Mesendoderm (in vitro differentiated cells): ENCODE results near the gene CHCHD3.

Experiments used
- DNase-seq: peaks from one replicate; pipeline ENCODE4 v3.0.0; 2013
- H2AK5ac ChIP-seq: 2 replicates; pipeline ENCODE4 v1.6.1; 2013; ENCODE audit warnings: low read length, inconsistent platforms
- H2BK120ac ChIP-seq: 2 replicates; pipeline ENCODE4 v1.6.1; 2013; ENCODE audit warnings: low read depth, mild to moderate bottlenecking, low read length, moderate library complexity, mixed read lengths
- H2BK15ac ChIP-seq: replicated peaks from 2 replicates; pipeline ENCODE4 v1.6.1; 2013; ENCODE audit warnings: low read depth, mild to moderate bottlenecking, moderate library complexity
- H2BK5ac ChIP-seq: 2 replicates; pipeline ENCODE4 v1.6.1; 2013; ENCODE audit warnings: low read length, inconsistent platforms
- H3K18ac ChIP-seq: 2 replicates; pipeline ENCODE4 v1.6.1; 2013; ENCODE audit warnings: mild to moderate bottlenecking, low read length, mixed read lengths
- H3K23ac ChIP-seq: one replicate; pipeline ENCODE4 v1.6.1; 2013; ENCODE audit warnings: low read length
- H3K27ac ChIP-seq: 2 replicates; pipeline ENCODE4 v1.5.1; 2013; ENCODE audit warnings: low read depth, mild to moderate bottlenecking, inconsistent platforms, low read length, moderate library complexity
- H3K27me3 ChIP-seq: 2 replicates; pipeline ENCODE4 v1.6.1; 2013; ENCODE audit warnings: low read length, control low read depth, mild to moderate bottlenecking, inconsistent platforms; ENCODE audit not compliant: insufficient read depth, poor library complexity
- H3K36me3 ChIP-seq: 2 replicates; pipeline ENCODE4 v1.6.1; 2013; ENCODE audit warnings: low read length, inconsistent platforms; ENCODE audit not compliant: control insufficient read depth, insufficient read depth
- H3K4ac ChIP-seq: one replicate; pipeline ENCODE4 v1.6.1; 2013; ENCODE audit warnings: low read depth, mild to moderate bottlenecking, low read length, moderate library complexity
- H3K4me1 ChIP-seq: 2 replicates; pipeline ENCODE4 v1.6.1; 2013; ENCODE audit warnings: low read depth, low read length, inconsistent platforms; ENCODE audit not compliant: control insufficient read depth
- H3K4me2 ChIP-seq: 2 replicates; pipeline ENCODE4 v1.6.1; 2013; ENCODE audit warnings: low read length
- H3K4me3 ChIP-seq: 2 replicates; pipeline ENCODE4 v1.5.1; 2013; ENCODE audit warnings: mild to moderate bottlenecking, low read length
- H3K56ac ChIP-seq: one replicate; pipeline ENCODE4 v1.6.1; 2013; ENCODE audit warnings: low read length
- H3K79me1 ChIP-seq: 2 replicates; pipeline ENCODE4 v1.6.1; 2013; ENCODE audit warnings: low read length, inconsistent platforms
- H3K79me2 ChIP-seq: 2 replicates; pipeline ENCODE4 v1.6.1; 2013; ENCODE audit warnings: mild to moderate bottlenecking, low read length; ENCODE audit not compliant: control insufficient read depth, insufficient read depth
- H3K9ac ChIP-seq: 2 replicates; pipeline ENCODE4 v1.6.1; 2013; ENCODE audit warnings: low read length, inconsistent platforms
- H4K5ac ChIP-seq: one replicate; pipeline ENCODE4 v1.6.1; 2013; ENCODE audit warnings: low read length
- H4K8ac ChIP-seq: one replicate; pipeline ENCODE4 v1.6.1; 2013; ENCODE audit warnings: low read depth, mild to moderate bottlenecking, control low read depth, low read length, moderate library complexity
- WGBS: extraction: QIAGEN DNeasy Blood & Tissue Kit; methylation state at CpG from one replicate; pipeline ENCODE4 v1.1.7; 2013; ENCODE audit warnings: low lambda C conversion rate, missing lambda C conversion rate; ENCODE audit not compliant: insufficient coverage; ENCODE audit errors: extremely low coverage; 5-methylcytosine and 5-hydroxymethylcytosine counted together

Gene CHCHD3

GRCh38 chr7:132767378-132767777 is 314.5 kb downstream of the CHCHD3 start:
- H3K4me3 ChIP-seq = no peak overlapping the region
- no CpG with 5 or more reads among the region's 5 CpGs for WGBS

GRCh38 chr7:132766660-132767059 is 315.2 kb downstream of the CHCHD3 start:
- no peak overlapping the region for H2BK120ac ChIP-seq
- no peak for DNase-seq
- H3K9ac ChIP-seq = no peak overlapping the region
- no peaks in the 10 kb centered on the region for H3K4me1 ChIP-seq
- H2BK5ac ChIP-seq = no peak overlapping the region
- no peaks in the 10 kb centered on the region for H3K79me1 ChIP-seq
- no peak overlapping the region for H3K4me2 ChIP-seq
- H2BK15ac ChIP-seq = no peak overlapping the region
- no peaks in the 10 kb centered on the region for H3K27me3 ChIP-seq
- H3K36me3 ChIP-seq = no peaks in the 10 kb centered on the region
- H3K56ac ChIP-seq = no peak overlapping the region
- H4K8ac ChIP-seq = no peak overlapping the region
- no peak overlapping the region for H3K23ac ChIP-seq
- H3K4me3 ChIP-seq = no peak overlapping the region
- no peaks in the 10 kb centered on the region for H3K79me2 ChIP-seq
- H3K4ac ChIP-seq = no peak overlapping the region
- H2AK5ac ChIP-seq = no peak overlapping the region
- WGBS = no CpG with 5 or more reads among the region's 1 CpG
- no peak overlapping the region for H3K27ac ChIP-seq
- no peak overlapping the region for H3K18ac ChIP-seq
- H4K5ac ChIP-seq = no peak overlapping the region

More at GRCh38 chr7:132767378-132767777, 314.5 kb downstream of the CHCHD3 start:
- H3K36me3 ChIP-seq = no peaks in the 10 kb centered on the region
- H2BK5ac ChIP-seq = no peak overlapping the region
- DNase-seq = no peak
- no peak overlapping the region for H3K27ac ChIP-seq
- H3K56ac ChIP-seq = no peak overlapping the region
- H2AK5ac ChIP-seq = no peak overlapping the region
- no peak overlapping the region for H2BK15ac ChIP-seq
- H3K23ac ChIP-seq = no peak overlapping the region
- no peak overlapping the region for H3K9ac ChIP-seq
- no peaks in the 10 kb centered on the region for H3K79me1 ChIP-seq
- no peak overlapping the region for H4K5ac ChIP-seq
- H3K27me3 ChIP-seq = no peaks in the 10 kb centered on the region
- H4K8ac ChIP-seq = no peak overlapping the region
- no peaks in the 10 kb centered on the region for H3K4me1 ChIP-seq
- no peak overlapping the region for H3K4me2 ChIP-seq
- H3K79me2 ChIP-seq = no peaks in the 10 kb centered on the region
- H3K4ac ChIP-seq = no peak overlapping the region
- H2BK120ac ChIP-seq = no peak overlapping the region
- H3K18ac ChIP-seq = no peak overlapping the region

- H2AK5ac ChIP-seq = no peak overlapping the region
- H3K79me1 ChIP-seq = no peaks in the 10 kb centered on the region
- no peak overlapping the region for H3K27ac ChIP-seq
- no peak overlapping the region for H3K18ac ChIP-seq
- no peak overlapping the region for H4K5ac ChIP-seq
- no peak overlapping the region for H3K56ac ChIP-seq
- H3K4me3 ChIP-seq = no peak overlapping the region
- H3K27me3 ChIP-seq = no peaks in the 10 kb centered on the region
- no CpG with 5 or more reads among the region's 11 CpGs for WGBS
- H3K4ac ChIP-seq = no peak overlapping the region
- no peak overlapping the region for H2BK120ac ChIP-seq
- no peaks in the 10 kb centered on the region for H3K4me1 ChIP-seq
- no peaks in the 10 kb centered on the region for H3K36me3 ChIP-seq
- no peak for DNase-seq
- H2BK5ac ChIP-seq = no peak overlapping the region
- H3K79me2 ChIP-seq = no peaks in the 10 kb centered on the region
- no peak overlapping the region for H2BK15ac ChIP-seq
- no peak overlapping the region for H3K23ac ChIP-seq
- H3K9ac ChIP-seq = no peak overlapping the region
- no peak overlapping the region for H3K4me2 ChIP-seq
- no peak overlapping the region for H4K8ac ChIP-seq
Observed at GRCh38 chr7:132765861-132766260, 316.0 kb downstream of the CHCHD3 start.

GRCh38 chr7:132764762-132765161 is 317.1 kb downstream of the CHCHD3 start:
- Histone ChIP-seq H2BK15ac (no peak overlapping the region), H3K56ac (no peak overlapping the region), H3K9ac (no peak overlapping the region), H4K8ac (no peak overlapping the region), H3K4ac (no peak overlapping the region), H4K5ac (no peak overlapping the region), H2BK120ac (no peak overlapping the region), H3K79me1 (no peaks in the 10 kb centered on the region), H3K79me2 (no peaks in the 10 kb centered on the region), H3K23ac (no peak overlapping the region), H3K4me3 (no peak overlapping the region), H2AK5ac (no peak overlapping the region), H3K27ac (no peak overlapping the region), H3K4me1 (no peaks in the 10 kb centered on the region), H3K18ac (no peak overlapping the region), H2BK5ac (no peak overlapping the region), H3K4me2 (no peak overlapping the region), H3K27me3 (no peaks in the 10 kb centered on the region), H3K36me3 (no peaks in the 10 kb centered on the region)
- DNase-seq = no peak
- no CpG with 5 or more reads among the region's 5 CpGs for WGBS

- Histone ChIP-seq H3K27me3 (no peaks in the 10 kb centered on the region), H4K8ac (no peak overlapping the region), H3K79me2 (no peaks in the 10 kb centered on the region), H2BK5ac (no peak overlapping the region), H3K27ac (no peak overlapping the region), H3K9ac (no peak overlapping the region), H3K56ac (no peak overlapping the region), H4K5ac (no peak overlapping the region), H2BK120ac (no peak overlapping the region), H3K36me3 (no peaks in the 10 kb centered on the region), H3K79me1 (no peaks in the 10 kb centered on the region), H2BK15ac (no peak overlapping the region), H3K18ac (no peak overlapping the region), H3K4ac (no peak overlapping the region), H3K4me2 (no peak overlapping the region), H3K23ac (no peak overlapping the region), H3K4me1 (no peaks in the 10 kb centered on the region), H2AK5ac (no peak overlapping the region), H3K4me3 (no peak overlapping the region)
- peak; percentile 57 for DNase-seq
- no CpG with 5 or more reads among the region's 7 CpGs for WGBS
Observed at GRCh38 chr7:132760866-132761265, 321.0 kb downstream of the CHCHD3 start.

GRCh38 chr7:132760244-132760623 is 321.7 kb downstream of the CHCHD3 start:
- Histone ChIP-seq H4K8ac (no peak overlapping the region), H3K27me3 (no peaks in the 10 kb centered on the region), H3K56ac (no peak overlapping the region), H3K79me2 (no peaks in the 10 kb centered on the region), H3K18ac (no peak overlapping the region), H4K5ac (no peak overlapping the region), H3K23ac (no peak overlapping the region), H3K4ac (no peak overlapping the region), H2BK120ac (no peak overlapping the region), H2AK5ac (no peak overlapping the region), H3K4me2 (no peak overlapping the region), H3K4me1 (no peaks in the 10 kb centered on the region), H3K36me3 (no peaks in the 10 kb centered on the region), H2BK15ac (no peak overlapping the region), H2BK5ac (no peak overlapping the region), H3K27ac (no peak overlapping the region), H3K4me3 (no peak overlapping the region), H3K79me1 (no peaks in the 10 kb centered on the region), H3K9ac (no peak overlapping the region)
- WGBS = no CpG with 5 or more reads among the region's 2 CpGs
- no peak for DNase-seq
